ENCODE results near the gene LMNTD2.

LMNTD2 gene

GRCh38 chr11:601573-602245, 41.2 kb upstream of the LMNTD2 start:
- Histone ChIP-seq H3K9ac (ENCODE audit: low read depth in 1 of 2, low read length in 2 of 2) (no peak overlapping the region), H3K27ac (ENCODE audit: low read depth in 2 of 2, low read length in 2 of 2) (no peak overlapping the region), H3K4me1 (ENCODE audit: control insufficient read depth in 2 of 2, insufficient read depth in 2 of 2, low read length in 2 of 2) (no peaks in the 10 kb centered on the region), H3K36me3 (ENCODE audit: control insufficient read depth in 2 of 2, insufficient read depth in 2 of 2, low read length in 2 of 2) (peaks cover 55 to 78% of the 10 kb centered on the region in 2 donors), H3K4me3 (ENCODE audit: low read length in 2 of 2) (no peak overlapping the region), H3K27me3 (ENCODE audit: control insufficient read depth in 2 of 2, insufficient read depth in 2 of 2, low read length in 2 of 2) (no peaks in the 10 kb centered on the region), H3K9me3 (ENCODE audit: control insufficient read depth in 2 of 2, low read length in 2 of 2) (no peaks in the 10 kb centered on the region)

GRCh38 chr11:598005-598680, 37.6 kb upstream of the LMNTD2 start:
- peaks cover 52 to 75% of the 10 kb centered on the region in 2 donors for H3K36me3 ChIP-seq (ENCODE audit: control insufficient read depth in 2 of 2, insufficient read depth in 2 of 2, low read length in 2 of 2)
- H3K4me3 ChIP-seq (ENCODE audit: low read length in 2 of 2) = no peak overlapping the region
- H3K27ac ChIP-seq (ENCODE audit: low read depth in 2 of 2, low read length in 2 of 2) = no peak overlapping the region

GRCh38 chr11:597166-597725, 36.7 kb upstream of the LMNTD2 start:
- H3K4me1 ChIP-seq (ENCODE audit: control insufficient read depth in 2 of 2, insufficient read depth in 2 of 2, low read length in 2 of 2) = no peaks in the 10 kb centered on the region
- no peaks in the 10 kb centered on the region for H3K27me3 ChIP-seq (ENCODE audit: control insufficient read depth in 2 of 2, insufficient read depth in 2 of 2, low read length in 2 of 2)
- H3K4me3 ChIP-seq (ENCODE audit: low read length in 2 of 2) = no peak overlapping the region
- H3K9ac ChIP-seq (ENCODE audit: low read depth in 1 of 2, low read length in 2 of 2) = no peak overlapping the region
- H3K27ac ChIP-seq (ENCODE audit: low read depth in 2 of 2, low read length in 2 of 2) = no peak overlapping the region
- no peaks in the 10 kb centered on the region for H3K9me3 ChIP-seq (ENCODE audit: control insufficient read depth in 2 of 2, low read length in 2 of 2)
- peaks cover 60 to 81% of the 10 kb centered on the region in 2 donors for H3K36me3 ChIP-seq (ENCODE audit: control insufficient read depth in 2 of 2, insufficient read depth in 2 of 2, low read length in 2 of 2)

More at GRCh38 chr11:598005-598680, 37.6 kb upstream of the LMNTD2 start:
- Histone ChIP-seq H3K9ac (ENCODE audit: low read depth in 1 of 2, low read length in 2 of 2) (no peak overlapping the region), H3K4me1 (ENCODE audit: control insufficient read depth in 2 of 2, insufficient read depth in 2 of 2, low read length in 2 of 2) (no peaks in the 10 kb centered on the region), H3K27me3 (ENCODE audit: control insufficient read depth in 2 of 2, insufficient read depth in 2 of 2, low read length in 2 of 2) (no peaks in the 10 kb centered on the region), H3K9me3 (ENCODE audit: control insufficient read depth in 2 of 2, low read length in 2 of 2) (no peaks in the 10 kb centered on the region)

DNA sequence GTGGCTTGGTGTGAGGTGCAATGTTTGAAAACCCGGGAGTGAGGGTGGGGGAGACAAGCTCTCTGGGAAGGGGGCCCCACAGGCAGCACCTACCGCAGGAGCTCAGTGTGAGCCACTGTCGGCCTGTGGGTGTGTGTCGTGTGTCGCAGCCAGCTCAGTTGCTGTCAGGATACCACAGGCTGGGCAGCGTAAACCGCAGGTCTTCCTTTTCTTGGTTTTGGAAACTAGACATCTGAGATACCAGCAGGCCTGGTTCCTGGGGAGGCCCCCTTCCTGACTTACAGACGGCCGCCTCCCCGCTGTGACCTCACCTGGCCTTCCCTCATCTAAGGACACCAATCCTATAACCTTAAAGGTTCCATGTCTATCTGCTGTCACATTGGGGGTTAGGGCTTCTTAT, 35.8 kb upstream of the LMNTD2 start:
- no peak overlapping the region for H3K9ac ChIP-seq (ENCODE audit: low read depth in 1 of 2, low read length in 2 of 2)
- no peaks in the 10 kb centered on the region for H3K9me3 ChIP-seq (ENCODE audit: control insufficient read depth in 2 of 2, low read length in 2 of 2)
- peaks cover 55 to 77% of the 10 kb centered on the region in 2 donors for H3K36me3 ChIP-seq (ENCODE audit: control insufficient read depth in 2 of 2, insufficient read depth in 2 of 2, low read length in 2 of 2)
- no peaks in the 10 kb centered on the region for H3K4me1 ChIP-seq (ENCODE audit: control insufficient read depth in 2 of 2, insufficient read depth in 2 of 2, low read length in 2 of 2)
- no peak overlapping the region for H3K27ac ChIP-seq (ENCODE audit: low read depth in 2 of 2, low read length in 2 of 2)
- no peak overlapping the region for H3K4me3 ChIP-seq (ENCODE audit: low read length in 2 of 2)
- no peaks in the 10 kb centered on the region for H3K27me3 ChIP-seq (ENCODE audit: control insufficient read depth in 2 of 2, insufficient read depth in 2 of 2, low read length in 2 of 2)

GRCh38 chr11:595400-595799, 34.9 kb upstream of the LMNTD2 start:
- Histone ChIP-seq H3K4me1 (ENCODE audit: control insufficient read depth in 2 of 2, insufficient read depth in 2 of 2, low read length in 2 of 2) (no peaks in the 10 kb centered on the region), H3K9me3 (ENCODE audit: control insufficient read depth in 2 of 2, low read length in 2 of 2) (no peaks in the 10 kb centered on the region), H3K27me3 (ENCODE audit: control insufficient read depth in 2 of 2, insufficient read depth in 2 of 2, low read length in 2 of 2) (no peaks in the 10 kb centered on the region), H3K4me3 (ENCODE audit: low read length in 2 of 2) (no peak overlapping the region), H3K27ac (ENCODE audit: low read depth in 2 of 2, low read length in 2 of 2) (no peak overlapping the region), H3K9ac (ENCODE audit: low read depth in 1 of 2, low read length in 2 of 2) (no peak overlapping the region), H3K36me3 (ENCODE audit: control insufficient read depth in 2 of 2, insufficient read depth in 2 of 2, low read length in 2 of 2) (peaks cover 55 to 78% of the 10 kb centered on the region in 2 donors)

DNA sequence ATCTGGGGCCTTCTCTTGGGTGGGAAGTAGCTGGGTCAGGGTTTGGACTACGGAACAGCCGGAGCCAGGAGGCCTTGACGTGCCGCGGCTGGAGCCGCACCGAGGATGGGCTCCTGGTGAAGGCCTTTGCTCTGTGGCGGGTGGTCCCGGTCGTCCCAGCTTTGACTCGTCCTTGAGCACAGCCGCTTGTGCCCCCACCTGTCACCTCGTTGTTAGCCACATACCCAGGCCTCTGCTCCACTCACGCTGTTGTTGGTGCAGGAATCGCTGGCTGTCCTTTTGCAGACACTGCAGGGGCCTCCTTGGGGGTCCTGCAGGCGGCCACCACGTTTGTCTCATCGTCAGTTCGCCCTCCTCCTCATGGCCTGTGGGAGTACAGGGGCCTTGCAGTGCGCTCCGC, 32.8 kb upstream of the LMNTD2 start:
- no peak overlapping the region for H3K4me3 ChIP-seq (ENCODE audit: low read length in 2 of 2)
- peaks cover 61 to 75% of the 10 kb centered on the region in 2 donors for H3K36me3 ChIP-seq (ENCODE audit: control insufficient read depth in 2 of 2, insufficient read depth in 2 of 2, low read length in 2 of 2)
- H3K9ac ChIP-seq (ENCODE audit: low read depth in 1 of 2, low read length in 2 of 2) = no peak overlapping the region
- H3K27me3 ChIP-seq (ENCODE audit: control insufficient read depth in 2 of 2, insufficient read depth in 2 of 2, low read length in 2 of 2) = no peaks in the 10 kb centered on the region
- no peaks in the 10 kb centered on the region for H3K4me1 ChIP-seq (ENCODE audit: control insufficient read depth in 2 of 2, insufficient read depth in 2 of 2, low read length in 2 of 2)
- no peak overlapping the region for H3K27ac ChIP-seq (ENCODE audit: low read depth in 2 of 2, low read length in 2 of 2)
- no peaks in the 10 kb centered on the region for H3K9me3 ChIP-seq (ENCODE audit: control insufficient read depth in 2 of 2, low read length in 2 of 2)

- H3K27me3 ChIP-seq (ENCODE audit: control insufficient read depth in 2 of 2, insufficient read depth in 2 of 2, low read length in 2 of 2) = no peaks in the 10 kb centered on the region
- H3K27ac ChIP-seq (ENCODE audit: low read depth in 2 of 2, low read length in 2 of 2) = no peak overlapping the region
- H3K9me3 ChIP-seq (ENCODE audit: control insufficient read depth in 2 of 2, low read length in 2 of 2) = no peaks in the 10 kb centered on the region
- H3K4me3 ChIP-seq (ENCODE audit: low read length in 2 of 2) = no peak overlapping the region
- no peak overlapping the region for H3K9ac ChIP-seq (ENCODE audit: low read depth in 1 of 2, low read length in 2 of 2)
- H3K4me1 ChIP-seq (ENCODE audit: control insufficient read depth in 2 of 2, insufficient read depth in 2 of 2, low read length in 2 of 2) = no peaks in the 10 kb centered on the region
- H3K36me3 ChIP-seq (ENCODE audit: control insufficient read depth in 2 of 2, insufficient read depth in 2 of 2, low read length in 2 of 2) = peaks cover 59 to 74% of the 10 kb centered on the region in 2 donors
Measured at GRCh38 chr11:592918-593317, 32.4 kb upstream of the LMNTD2 start.

GRCh38 chr11:592501-592900, 32.0 kb upstream of the LMNTD2 start:
- H3K27me3 ChIP-seq (ENCODE audit: control insufficient read depth in 2 of 2, insufficient read depth in 2 of 2, low read length in 2 of 2) = no peaks in the 10 kb centered on the region
- H3K36me3 ChIP-seq (ENCODE audit: control insufficient read depth in 2 of 2, insufficient read depth in 2 of 2, low read length in 2 of 2) = peaks cover 59 to 73% of the 10 kb centered on the region in 2 donors
- no peak overlapping the region for H3K27ac ChIP-seq (ENCODE audit: low read depth in 2 of 2, low read length in 2 of 2)
- H3K9ac ChIP-seq (ENCODE audit: low read depth in 1 of 2, low read length in 2 of 2) = no peak overlapping the region
- H3K9me3 ChIP-seq (ENCODE audit: control insufficient read depth in 2 of 2, low read length in 2 of 2) = no peaks in the 10 kb centered on the region
- no peaks in the 10 kb centered on the region for H3K4me1 ChIP-seq (ENCODE audit: control insufficient read depth in 2 of 2, insufficient read depth in 2 of 2, low read length in 2 of 2)
- H3K4me3 ChIP-seq (ENCODE audit: low read length in 2 of 2) = no peak overlapping the region

DNA sequence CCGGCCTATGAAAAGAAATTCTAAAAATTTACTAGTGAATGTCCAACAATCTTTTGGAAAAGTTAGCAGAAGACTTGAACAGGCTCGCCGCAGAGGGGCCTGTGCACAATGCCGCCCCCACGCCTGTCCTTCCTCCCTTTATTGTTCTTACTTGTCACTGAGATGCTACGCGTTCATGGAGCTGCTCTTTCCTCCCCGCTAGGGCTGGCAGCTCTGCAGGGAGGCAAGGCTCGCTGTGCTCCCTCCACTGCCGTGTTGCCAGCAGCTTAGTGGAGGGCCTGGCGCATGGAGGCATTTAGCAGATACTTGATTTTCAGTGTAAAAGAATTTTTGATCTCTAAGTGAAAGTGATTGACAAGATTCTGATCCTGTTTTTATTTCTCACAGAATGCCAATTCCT, 30.5 kb upstream of the LMNTD2 start:
- H3K9ac ChIP-seq (ENCODE audit: low read depth in 1 of 2, low read length in 2 of 2) = no peak overlapping the region
- no peak overlapping the region for H3K4me3 ChIP-seq (ENCODE audit: low read length in 2 of 2)
- peaks cover 59 to 74% of the 10 kb centered on the region in 2 donors for H3K36me3 ChIP-seq (ENCODE audit: control insufficient read depth in 2 of 2, insufficient read depth in 2 of 2, low read length in 2 of 2)
- no peaks in the 10 kb centered on the region for H3K9me3 ChIP-seq (ENCODE audit: control insufficient read depth in 2 of 2, low read length in 2 of 2)
- H3K27ac ChIP-seq (ENCODE audit: low read depth in 2 of 2, low read length in 2 of 2) = no peak overlapping the region
- H3K27me3 ChIP-seq (ENCODE audit: control insufficient read depth in 2 of 2, insufficient read depth in 2 of 2, low read length in 2 of 2) = no peaks in the 10 kb centered on the region
- no peaks in the 10 kb centered on the region for H3K4me1 ChIP-seq (ENCODE audit: control insufficient read depth in 2 of 2, insufficient read depth in 2 of 2, low read length in 2 of 2)

DNA sequence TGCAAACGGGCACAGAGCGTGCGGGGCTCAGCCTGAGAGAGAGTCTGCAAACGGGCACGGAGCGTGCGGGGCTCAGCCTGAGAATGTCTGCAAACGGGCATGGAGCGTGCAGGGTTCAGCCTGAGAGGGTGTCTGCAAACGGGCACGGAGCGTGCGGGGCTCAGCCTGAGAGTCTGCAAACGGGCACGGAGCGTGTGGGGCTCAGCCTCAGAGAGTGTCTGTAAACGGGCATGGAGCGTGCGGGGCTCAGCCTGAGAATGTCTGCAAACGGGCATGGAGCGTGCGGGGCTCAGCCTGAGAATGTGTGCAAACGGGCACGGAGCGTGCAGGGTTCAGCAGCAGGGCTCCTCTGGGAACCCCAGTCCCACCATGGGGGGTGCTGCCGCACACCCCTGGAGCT, 29.3 kb upstream of the LMNTD2 start:
- Histone ChIP-seq H3K36me3 (ENCODE audit: control insufficient read depth in 2 of 2, insufficient read depth in 2 of 2, low read length in 2 of 2) (peaks cover 58 to 71% of the 10 kb centered on the region in 2 donors), H3K4me3 (ENCODE audit: low read length in 2 of 2) (no peak overlapping the region), H3K9ac (ENCODE audit: low read depth in 1 of 2, low read length in 2 of 2) (no peak overlapping the region), H3K27me3 (ENCODE audit: control insufficient read depth in 2 of 2, insufficient read depth in 2 of 2, low read length in 2 of 2) (no peaks in the 10 kb centered on the region), H3K9me3 (ENCODE audit: control insufficient read depth in 2 of 2, low read length in 2 of 2) (no peaks in the 10 kb centered on the region), H3K4me1 (ENCODE audit: control insufficient read depth in 2 of 2, insufficient read depth in 2 of 2, low read length in 2 of 2) (no peaks in the 10 kb centered on the region), H3K27ac (ENCODE audit: low read depth in 2 of 2, low read length in 2 of 2) (no peak overlapping the region)

Data from mucosa of rectum (tissue), 2 donors.